ENCODE measurements around the gene MBOAT7.
"Not testable (repeated sequence)": the region's sequence is repeated elsewhere in the genome, so short reads cannot be mapped to it uniquely, and the experiment has no call there.

Gene MBOAT7

DNA sequence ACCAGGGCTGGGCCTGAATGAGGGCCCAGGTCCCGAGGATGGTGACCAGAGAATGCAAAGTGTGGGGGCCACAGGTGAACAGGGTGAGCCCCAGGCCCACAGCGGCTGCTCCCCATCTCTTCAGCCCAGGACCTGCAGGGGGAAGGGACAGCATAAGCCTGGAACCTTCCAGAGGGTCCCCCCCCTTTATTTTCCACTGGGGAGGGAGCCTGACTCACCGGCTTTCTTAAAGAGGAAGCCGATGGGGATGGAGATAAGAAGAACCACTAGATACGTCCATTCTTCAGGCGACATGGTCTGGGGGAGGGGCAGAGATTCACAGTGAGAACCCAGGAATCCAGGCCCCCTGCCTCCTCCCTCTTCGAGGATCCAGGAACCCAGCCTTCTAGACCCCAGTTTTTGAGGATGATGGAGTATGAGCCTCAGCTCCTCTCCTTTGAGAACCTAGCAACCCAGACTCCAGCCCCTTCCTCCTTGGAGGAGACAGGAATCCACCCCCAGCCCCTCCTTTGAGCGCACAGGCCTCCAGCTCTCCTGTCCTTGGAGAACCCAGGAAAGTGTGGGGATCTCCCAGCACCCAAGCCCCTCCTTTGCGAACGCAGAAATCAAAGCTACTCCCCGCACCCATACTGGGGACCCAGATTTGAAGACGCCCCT is 1.0 kb downstream of the MBOAT7 start:
- FAIRE-seq, result no peak

DNA sequence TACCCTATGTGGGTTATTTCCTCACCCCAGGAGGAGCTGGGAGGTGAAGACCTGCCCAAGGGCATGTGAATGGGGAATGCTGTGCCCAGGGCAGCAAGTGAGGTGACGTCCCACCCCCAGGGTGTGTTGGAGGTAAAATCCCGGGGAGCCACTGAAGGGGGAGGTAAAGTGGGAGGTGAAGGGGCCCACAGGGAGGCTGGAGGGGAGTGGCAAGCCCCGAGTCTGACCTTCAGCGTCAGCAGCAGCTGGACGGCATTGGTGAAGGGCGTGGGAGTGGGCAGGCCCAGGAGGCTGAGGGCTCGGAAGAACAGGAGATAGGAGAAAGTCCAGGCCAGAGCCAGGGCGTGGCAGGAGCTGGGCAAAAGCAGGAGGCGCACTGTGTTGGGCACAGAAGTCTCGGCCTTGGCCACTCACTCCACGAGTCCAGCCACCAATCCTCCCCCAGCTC is 2.4 kb downstream of the MBOAT7 start:
- FAIRE-seq, result no peak

DNA sequence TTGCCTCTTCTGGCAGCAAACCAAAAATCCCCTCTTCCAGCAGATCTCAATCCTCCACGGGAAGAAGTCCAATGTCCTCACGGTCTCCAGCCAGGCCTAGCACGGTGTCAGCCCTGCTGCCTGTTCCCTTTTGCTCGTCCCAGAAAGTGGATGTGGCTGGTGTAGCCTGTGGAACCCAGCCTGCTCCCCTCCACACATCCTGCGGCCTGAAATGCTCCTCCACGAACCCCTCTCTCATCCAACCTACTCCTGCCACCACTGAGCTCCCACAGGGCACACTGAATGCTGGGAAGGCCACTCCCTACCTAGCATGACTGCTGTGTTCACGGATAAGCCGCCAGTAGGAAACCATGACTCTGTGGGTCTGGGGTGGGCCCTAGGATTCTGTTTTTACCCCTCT is 3.0 kb downstream of the MBOAT7 start:
- no peak for FAIRE-seq

- FAIRE-seq, result no peak
Observed at GRCh38 chr19:54183431-54183830, 5.9 kb downstream of the MBOAT7 start.

- FAIRE-seq, result not testable (repeated sequence)
Observed at GRCh38 chr19:54181894-54182293, 7.5 kb downstream of the MBOAT7 start.

GRCh38 chr19:54180691-54181091 is 8.7 kb downstream of the MBOAT7 start:
- no peak for FAIRE-seq

- FAIRE-seq, result peak; percentile 97
Observed at GRCh38 chr19:54179921-54180461, 9.4 kb downstream of the MBOAT7 start.

GRCh38 chr19:54179262-54179852 is 10.0 kb downstream of the MBOAT7 start:
- FAIRE-seq, result no peak

DNA sequence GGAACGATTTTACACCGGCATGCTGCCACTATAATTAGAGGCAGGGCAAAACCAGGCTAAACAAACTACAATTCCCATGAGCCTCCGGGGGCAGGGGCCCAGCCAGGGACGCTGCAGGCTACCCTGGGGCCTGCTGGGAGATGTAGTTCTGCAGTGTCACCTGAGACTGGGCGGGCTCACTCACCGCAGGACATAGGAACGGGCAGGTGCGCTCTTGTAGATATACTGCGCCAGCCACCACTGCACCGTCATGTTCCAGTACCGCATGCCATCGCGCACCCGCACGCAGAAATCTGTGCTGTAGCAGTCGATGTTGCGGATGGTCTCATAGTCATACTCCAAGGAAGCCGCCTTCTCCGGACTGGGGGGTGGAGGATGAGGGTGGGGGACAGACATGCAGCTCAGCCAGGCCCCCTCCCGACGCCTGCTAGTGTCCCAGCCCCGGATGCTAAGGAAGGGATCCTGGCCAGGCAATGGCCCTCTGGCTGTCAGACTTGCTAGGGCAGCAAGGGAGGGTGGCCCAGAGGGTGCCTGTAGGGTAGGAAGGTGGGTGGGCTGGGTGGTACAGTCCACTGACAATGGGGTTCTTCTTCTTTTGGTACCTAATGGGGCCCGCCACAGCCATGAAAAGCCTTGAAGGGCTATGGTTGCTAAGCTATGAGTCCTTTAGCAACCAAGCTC is 10.7 kb downstream of the MBOAT7 start:
- FAIRE-seq, result no peak

DNA sequence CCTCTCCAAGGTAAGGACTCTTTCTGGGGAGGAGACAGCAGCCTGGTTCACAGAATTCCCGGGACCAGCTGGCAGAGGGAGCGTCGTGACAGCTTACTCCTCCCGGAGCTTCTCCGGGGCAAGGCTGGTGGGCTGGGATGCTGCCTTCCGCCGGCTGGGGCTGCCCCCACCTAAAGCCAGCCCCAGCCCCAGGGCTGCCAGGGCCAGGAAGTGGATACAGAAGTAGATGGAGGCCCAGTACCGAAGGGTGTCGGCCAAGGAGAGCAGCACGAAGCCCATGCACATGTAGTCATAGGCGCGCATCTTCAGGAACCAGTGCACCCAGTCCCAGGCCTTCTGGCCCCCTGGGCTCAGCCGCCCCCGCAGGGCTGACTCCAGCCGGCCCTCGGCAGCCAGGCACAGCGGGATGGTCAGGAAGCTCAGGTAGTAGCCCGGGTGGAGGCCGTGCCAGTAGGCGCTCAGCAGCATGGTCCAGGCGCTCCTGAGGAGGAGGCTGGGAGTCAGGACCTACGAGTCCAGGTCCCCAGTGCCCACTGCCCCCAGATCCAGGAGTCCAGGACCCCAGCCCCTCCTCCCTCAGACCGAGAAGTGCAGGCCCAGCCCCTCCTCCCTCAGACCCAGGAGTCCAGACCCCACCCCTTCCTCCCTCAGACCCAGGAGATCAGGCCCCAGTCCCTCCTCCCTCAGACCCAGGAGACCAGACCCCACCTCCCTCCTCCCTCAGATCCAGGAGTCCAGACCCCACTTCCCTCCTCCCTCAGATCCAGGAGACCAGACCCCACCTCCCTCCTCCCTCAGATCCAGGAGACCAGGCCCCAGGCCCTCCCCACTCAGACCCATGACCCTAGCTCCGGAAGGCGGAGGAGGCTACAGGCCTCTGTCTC is 15.2 kb downstream of the MBOAT7 start:
- no peak for FAIRE-seq

DNA sequence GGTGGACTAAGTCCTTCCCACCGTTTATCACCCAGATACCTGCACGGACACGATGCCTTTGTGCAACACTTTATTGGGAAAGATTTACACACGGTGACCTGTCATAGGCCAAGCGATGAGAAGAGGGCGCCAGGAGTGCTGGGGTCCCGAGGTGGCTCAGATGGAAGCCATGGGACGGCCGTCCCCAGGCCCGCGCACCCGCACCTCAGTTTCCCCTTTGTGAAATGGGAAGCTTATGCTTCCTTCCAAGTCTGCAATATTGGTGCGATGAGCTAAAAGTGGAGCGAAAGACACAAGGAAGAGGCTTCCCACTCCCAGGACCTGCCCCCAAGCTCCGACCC is 16.1 kb downstream of the MBOAT7 start:
- no peak for FAIRE-seq

GRCh38 chr19:54172471-54173358 is 16.7 kb downstream of the MBOAT7 start, which contains the start of gene TMC4:
Gene TMC4 (minus strand): TSS chr19:54173160. CDS start chr19:54173117, 43 bp downstream.
- peak; percentile 78 for FAIRE-seq

DNA sequence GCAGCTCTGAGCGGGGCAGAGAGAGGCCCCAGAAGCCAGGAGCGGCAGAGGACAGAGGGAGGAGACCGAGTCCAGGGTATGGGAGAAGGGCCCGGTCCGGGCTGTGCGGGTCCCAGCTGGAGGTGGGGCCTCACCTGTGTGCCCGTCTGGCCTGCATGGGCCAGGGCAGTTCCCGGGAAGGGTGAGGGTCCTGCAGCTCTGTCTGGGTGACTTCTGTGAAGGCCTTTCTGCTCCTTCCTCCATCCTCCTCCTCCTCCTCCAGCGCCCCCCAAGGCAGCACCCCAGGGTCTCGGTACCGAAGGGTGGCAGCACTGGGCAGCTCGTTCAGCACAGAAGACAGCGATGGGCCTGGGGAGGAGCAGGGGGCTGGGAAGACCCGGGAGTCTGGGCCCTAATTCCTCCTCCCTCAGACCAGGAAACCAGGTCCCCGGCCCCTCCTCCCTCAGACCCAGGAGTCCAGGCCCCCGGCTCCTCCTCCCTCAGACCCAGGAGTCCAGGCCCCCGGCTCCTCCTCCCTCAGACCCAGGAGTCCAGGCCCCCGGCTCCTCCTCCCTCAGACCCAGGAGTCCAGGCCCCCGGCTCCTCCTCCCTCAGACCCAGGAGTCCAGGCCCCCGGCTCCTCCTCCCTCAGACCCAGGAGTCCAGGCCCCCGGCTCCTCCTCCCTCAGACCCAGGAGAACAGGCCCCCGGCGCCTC is 17.5 kb downstream of the MBOAT7 start:
- FAIRE-seq, result not testable (repeated sequence)

GRCh38 chr19:54169149-54169740 is 20.1 kb downstream of the MBOAT7 start:
- FAIRE-seq, result no peak

DNA sequence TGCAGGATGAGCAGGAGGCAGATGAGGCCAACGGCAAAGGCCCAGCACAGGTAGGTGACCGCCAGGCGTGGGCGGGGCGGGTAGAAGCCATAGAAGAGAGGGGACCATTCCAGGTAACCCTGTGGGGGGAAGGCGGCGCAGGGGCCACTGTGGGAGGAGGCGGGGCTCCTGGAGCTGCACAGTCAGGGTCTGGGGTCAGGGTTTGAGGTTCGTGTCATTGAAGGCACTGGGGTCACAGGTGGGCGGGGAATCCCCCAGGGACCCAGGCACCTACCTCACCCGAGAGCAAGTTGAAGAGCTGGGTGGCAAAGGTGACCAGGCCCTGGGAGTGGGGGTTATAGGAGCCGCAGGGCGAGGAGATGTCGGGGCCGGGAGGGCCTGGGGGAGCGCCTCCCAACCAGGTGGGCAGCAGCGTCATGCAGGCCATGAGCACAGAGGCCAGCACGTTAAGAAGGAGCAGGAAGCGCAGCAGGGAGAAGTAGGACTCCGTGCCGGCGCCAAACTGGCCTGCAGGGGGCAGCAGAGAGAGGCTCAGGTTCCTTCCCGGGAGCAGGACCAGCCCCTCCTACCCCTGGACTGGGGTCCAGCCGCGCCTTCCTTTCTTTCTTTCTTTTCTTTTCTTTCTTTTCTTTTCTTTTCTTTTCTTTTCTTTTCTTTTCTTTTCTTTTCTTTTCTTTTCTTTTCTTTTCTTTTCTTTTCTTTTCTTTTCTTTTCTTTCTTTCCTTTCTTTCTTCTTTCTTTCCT is 21.0 kb downstream of the MBOAT7 start:
- FAIRE-seq, result peak; percentile 85

DNA sequence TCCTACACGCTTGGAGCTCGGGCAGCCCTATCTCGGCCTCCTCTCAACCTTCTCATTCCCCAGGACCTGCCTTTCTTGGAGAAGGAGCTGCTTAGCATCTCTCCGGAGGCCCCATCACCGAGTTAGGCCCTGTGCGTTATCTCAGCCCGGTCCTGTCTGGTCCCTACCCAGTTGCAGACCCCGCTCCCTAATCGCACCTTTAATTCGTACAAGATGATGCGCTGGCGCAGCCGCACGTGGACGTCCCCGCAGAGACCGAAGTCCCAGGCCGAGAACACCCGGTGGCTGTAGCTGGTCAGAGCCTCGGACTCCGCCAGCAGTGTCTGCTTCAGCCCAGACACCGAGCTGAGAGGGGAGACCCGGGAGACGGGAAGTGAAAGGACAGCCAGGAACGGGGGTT is 24.2 kb downstream of the MBOAT7 start:
- FAIRE-seq, result no peak

DNA sequence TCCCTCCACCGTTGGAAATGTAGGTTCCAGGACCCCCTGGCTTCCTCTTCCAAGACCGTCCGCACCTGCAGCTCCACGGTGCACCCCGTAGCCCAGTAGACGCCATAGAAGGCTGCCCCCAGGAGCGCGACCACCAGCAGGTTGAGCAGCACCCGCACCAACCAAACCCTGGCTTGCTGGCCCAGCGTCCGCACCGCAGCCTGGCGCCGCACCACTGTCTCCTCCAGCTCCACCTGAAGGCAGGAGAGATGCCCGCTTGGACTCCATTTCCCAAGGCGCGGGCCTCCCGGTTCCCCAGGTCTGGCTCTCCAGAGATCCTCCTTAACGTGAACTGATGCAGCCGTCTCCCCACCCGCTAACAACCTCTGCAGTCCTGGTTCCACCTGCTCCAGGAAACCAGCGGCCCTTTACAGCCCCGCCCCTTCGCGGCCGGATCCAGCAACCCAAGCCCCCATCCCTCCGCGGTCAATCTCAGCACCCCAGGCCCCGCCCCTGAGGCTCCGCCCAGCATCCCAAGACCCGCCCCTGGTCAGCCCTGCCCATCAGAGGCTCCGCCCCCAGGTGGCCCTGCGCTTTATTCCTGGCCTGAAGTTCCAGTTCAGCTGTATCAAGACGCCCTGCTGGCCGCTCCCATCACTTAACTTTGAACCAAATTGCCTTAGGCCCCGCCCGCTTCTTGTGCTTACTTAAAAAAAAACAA is 24.9 kb downstream of the MBOAT7 start:
- no peak for FAIRE-seq

GRCh38 chr19:54162884-54163283 is 26.5 kb downstream of the MBOAT7 start:
- FAIRE-seq, result no peak

GRCh38 chr19:54162241-54162805 is 27.1 kb downstream of the MBOAT7 start:
- FAIRE-seq, result no peak
